Sigmoid colon (tissue), 4 donors: ENCODE measurements around the gene UCP1.

ENCODE experiments used
- CTCF ChIP-seq, 4 experiments: fragments of 450-650 bp in 3 of 4; fragments of 200-600 bp in 1 of 4; IDR thresholded peaks; one replicate each; pipeline ENCODE4 v1.5.1; 2016 to 2019; ENCODE audit warnings: antibody characterized with exemption in 4 of 4, mild to moderate bottlenecking in 3 of 4, moderate library complexity in 2 of 4
- EP300 ChIP-seq, 4 donors: sonication (generic); formaldehyde crosslinking; IDR thresholded peaks; one replicate each; pipeline ENCODE4 v1.6.1; 2017; ENCODE audit warnings: antibody characterized with exemption in 4 of 4
- POLR2A ChIP-seq, 2 donors: fragments of 450-650 bp; IDR thresholded peaks; one replicate each; pipeline ENCODE4 v1.6.1; 2016; ENCODE audit warnings: antibody characterized with exemption in 2 of 2, mild to moderate bottlenecking in 2 of 2, moderate library complexity in 2 of 2

- TF ChIP-seq CTCF (IDR thresholded peaks at IDR 0.05): no peak
- TF ChIP-seq POLR2A (IDR thresholded peaks at IDR 0.05): no peak
- no peak for TF ChIP-seq EP300 (IDR thresholded peaks at IDR 0.05)
Observed at GRCh38 chr4:140603286-140603685, 34.5 kb upstream of the UCP1 start.
